H54 (cell line): Measurements from ENCODE around the gene ABCC9.
"Not testable (repeated sequence)": the region's sequence is repeated elsewhere in the genome, so short reads cannot be mapped to it uniquely, and the experiment has no call there.

ENCODE experiments used
- DNase-seq: peaks from one replicate; pipeline ENCODE4 v3.0.0; 2011; ENCODE audit warnings: low spot score, mixed read lengths; ENCODE audit not compliant: insufficient read length
- FAIRE-seq: peaks from 3 replicates; lab custom pipeline; 2011; peaks lifted over from hg19 to GRCh38; lab: Jason Lieb, UNC
- POLR2A ChIP-seq: IDR thresholded peaks from 2 replicates; pipeline ENCODE4 v1.6.1; 2011; ENCODE audit warnings: low read depth, mild to moderate bottlenecking, low read length

The ABCC9 gene

GRCh38 chr12:21950649-21951048 is 9.4 kb upstream of the ABCC9 start:
- DNase-seq (no peak), FAIRE-seq (no peak)
- no peak for TF ChIP-seq POLR2A

- FAIRE-seq (no peak), DNase-seq (no peak)
- TF ChIP-seq POLR2A = no peak
These were observed 7.8 kb upstream of the ABCC9 start for GRCh38 chr12:21949036-21949435.

- no peak for TF ChIP-seq POLR2A
- no peak for DNase-seq
These were observed 5.8 kb upstream of the ABCC9 start for GRCh38 chr12:21946983-21947382.

GRCh38 chr12:21945002-21945401 is 3.8 kb upstream of the ABCC9 start:
- no peak for FAIRE-seq
- no peak for DNase-seq
- TF ChIP-seq POLR2A = no peak

More at GRCh38 chr12:21946983-21947382, 5.8 kb upstream of the ABCC9 start:
- FAIRE-seq = no peak

GRCh38 chr12:21942377-21942703 is 1.1 kb upstream of the ABCC9 start:
- TF ChIP-seq POLR2A = no peak
- DNase-seq = no peak
- no peak for FAIRE-seq

- no peak for FAIRE-seq
- TF ChIP-seq POLR2A = no peak
- no peak for DNase-seq
These were observed 515 bp upstream of the ABCC9 start for GRCh38 chr12:21941506-21942376.

GRCh38 chr12:21939435-21939834 is 1.8 kb downstream of the ABCC9 start:
- no peak for TF ChIP-seq POLR2A
- DNase-seq = no peak
- no peak for FAIRE-seq

- FAIRE-seq (no peak), DNase-seq (no peak)
- no peak for TF ChIP-seq POLR2A
These were observed 2.3 kb downstream of the ABCC9 start for GRCh38 chr12:21938879-21939278.

GRCh38 chr12:21934173-21934572 is 7.1 kb downstream of the ABCC9 start:
- DNase-seq (no peak), FAIRE-seq (no peak)
- TF ChIP-seq POLR2A = no peak

- no peak for DNase-seq
- TF ChIP-seq POLR2A = no peak
- FAIRE-seq = no peak
These were observed 7.6 kb downstream of the ABCC9 start for GRCh38 chr12:21933656-21934055.

- FAIRE-seq, DNase-seq: not testable (repeated sequence)
These were observed 11.3 kb downstream of the ABCC9 start for GRCh38 chr12:21929972-21930371.

- DNase-seq (no peak), FAIRE-seq (no peak)
- no peak for TF ChIP-seq POLR2A
These were observed 15.8 kb downstream of the ABCC9 start for GRCh38 chr12:21925296-21925913.

GRCh38 chr12:21921436-21921835 is 19.8 kb downstream of the ABCC9 start:
- DNase-seq = no peak
- TF ChIP-seq POLR2A = no peak
- no peak for FAIRE-seq

- FAIRE-seq = no peak
- TF ChIP-seq POLR2A = no peak
These were observed 22.8 kb downstream of the ABCC9 start for GRCh38 chr12:21918456-21918855.

GRCh38 chr12:21913823-21914222 is 27.4 kb downstream of the ABCC9 start:
- DNase-seq = no peak
- TF ChIP-seq POLR2A = no peak
- FAIRE-seq = no peak

More at GRCh38 chr12:21918456-21918855, 22.8 kb downstream of the ABCC9 start:
- no peak for DNase-seq
